Natural killer cell (primary cell): ENCODE results near the gene MYOCOS. TPM values are rescaled to one million over a fixed set of nuclear protein-coding genes. Genes with fewer than 3 reads are reported as not detected.

Experiments used
- ATAC-seq, 3 donors: fragments of 150-1000 bp in 2 of 3; fragments of 200-7000 bp in 1 of 3; cut with Tn5 transposase; 1 replicate in 1 of 3; 2 replicates in 2 of 3; pipeline ENCODE4 v1.10.0; 2021; ENCODE audit warnings: mild to moderate bottlenecking in 2 of 3, moderate library complexity in 2 of 3
- DNase-seq, 2 donors: peaks; one replicate each; pipeline versions ENCODE4 v3.0.0 to v3.0.0-alpha.2; 2013 to 2021; ENCODE audit warnings: mixed read lengths in 1 of 2
- H3K27ac ChIP-seq: one replicate; pipeline ENCODE4 v1.5.1; 2013; ENCODE audit warnings: mild to moderate bottlenecking, low read length
- H3K27me3 ChIP-seq: one replicate; pipeline ENCODE4 v1.6.1; 2013; ENCODE audit warnings: low read length; ENCODE audit not compliant: control insufficient read depth, insufficient read depth
- H3K36me3 ChIP-seq: one replicate; pipeline ENCODE4 v1.6.1; 2013; ENCODE audit warnings: low read length; ENCODE audit not compliant: control insufficient read depth, insufficient read depth
- H3K4me1 ChIP-seq: one replicate; pipeline ENCODE4 v1.6.1; 2013; ENCODE audit warnings: low read length; ENCODE audit not compliant: control insufficient read depth, insufficient read depth
- H3K4me3 ChIP-seq: one replicate; pipeline ENCODE4 v1.5.1; 2013; ENCODE audit warnings: low read length
- H3K9me3 ChIP-seq: one replicate; pipeline ENCODE4 v1.6.1; 2013; ENCODE audit warnings: low read length; ENCODE audit not compliant: control insufficient read depth, insufficient read depth
- H3K27ac Mint-ChIP-seq, 2 donors: one replicate each; pipeline ENCODE4 v1.8.0; 2022; ENCODE audit warnings: mild to moderate bottlenecking in 2 of 2, mixed read lengths in 2 of 2, moderate library complexity in 1 of 2
- H3K27me3 Mint-ChIP-seq, 2 donors: one replicate each; pipeline ENCODE4 v1.8.0; 2022; ENCODE audit warnings: low read depth in 2 of 2, mixed read lengths in 2 of 2
- H3K36me3 Mint-ChIP-seq: one replicate; pipeline ENCODE4 v1.8.0; 2022; ENCODE audit warnings: mixed read lengths
- H3K4me1 Mint-ChIP-seq, 2 donors: one replicate each; pipeline ENCODE4 v1.8.0; 2022; ENCODE audit warnings: mixed read lengths in 2 of 2
- H3K4me3 Mint-ChIP-seq: one replicate; pipeline ENCODE4 v1.8.0; 2022; ENCODE audit warnings: mild to moderate bottlenecking, moderate library complexity, mixed read lengths
- H3K9me3 Mint-ChIP-seq, 2 donors: one replicate each; pipeline ENCODE4 v1.8.0; 2022; ENCODE audit warnings: mixed read lengths in 2 of 2
- CTCF ChIP-seq: fragments of 200-600 bp; IDR thresholded peaks from one replicate; pipeline ENCODE4 v1.8.0; 2022; ENCODE audit warnings: antibody characterized with exemption
- WGBS: methylation state at CpG from one replicate; pipeline ENCODE4 v1.1.7; 2013; ENCODE audit warnings: missing lambda C conversion rate; ENCODE audit not compliant: insufficient coverage; 5-methylcytosine and 5-hydroxymethylcytosine counted together
- intact Hi-C: fragments of 100-400 bp; cut with micrococcal nuclease; formaldehyde crosslinking; loops from one replicate; pipeline ENCODE4 v1.14.2; 2022
- total RNA-seq, 4 donors: library from RNA; stranded (reverse); fragments of 120-200 nt in 1 of 4; gene quantifications; one replicate each; pipeline versions ENCODE4 v1.2.3 to v1.2.4, GENCODE V29; 2013 to 2022

Gene MYOCOS
- total RNA-seq, 3 donors from 2014 or later (not counting 1 experiment from before 2014, with no cell fraction given): not detected

- Mint-ChIP-seq H3K27me3 (peaks cover 0 to 9% of the 10 kb centered on the region in 2 donors), H3K36me3 (no peaks in the 10 kb centered on the region), H3K27ac (no peak overlapping the region), H3K4me1 (no peaks in the 10 kb centered on the region), H3K4me3 (no peak overlapping the region), H3K9me3 (no peaks in the 10 kb centered on the region)
- Histone ChIP-seq H3K36me3 (no peaks in the 10 kb centered on the region), H3K9me3 (no peaks in the 10 kb centered on the region), H3K27me3 (no peaks in the 10 kb centered on the region), H3K4me3 (no peak overlapping the region), H3K27ac (no peak overlapping the region), H3K4me1 (no peaks in the 10 kb centered on the region)
- no peak for TF ChIP-seq CTCF
- ATAC-seq: no peak
- intact Hi-C loops: no loop called here
- 93% methylated on average over 3 of the region's 4 CpGs for WGBS
- DNase-seq: no peak
These were observed 44.2 kb downstream of the MYOCOS start for GRCh38 chr1:171666114-171666769.

GRCh38 chr1:171668372-171668771 lies 46.3 kb downstream of the MYOCOS start:
- no peaks in the 10 kb centered on the region for H3K27me3 ChIP-seq
- ATAC-seq: no peak
- intact Hi-C loops: no loop called here
- no peak overlapping the region for H3K27ac ChIP-seq
- H3K4me3 Mint-ChIP-seq: no peak overlapping the region
- no peaks in the 10 kb centered on the region for H3K36me3 Mint-ChIP-seq
- DNase-seq: no peak
- 93% methylated on average over 4 of the region's 5 CpGs for WGBS
- no peak for TF ChIP-seq CTCF
- H3K4me3 ChIP-seq: no peak overlapping the region
- H3K4me1 Mint-ChIP-seq: no peaks in the 10 kb centered on the region
- H3K36me3 ChIP-seq: no peaks in the 10 kb centered on the region
- no peaks in the 10 kb centered on the region for H3K9me3 Mint-ChIP-seq
- no peaks in the 10 kb centered on the region for H3K4me1 ChIP-seq
- no peak overlapping the region for H3K27ac Mint-ChIP-seq
- H3K27me3 Mint-ChIP-seq: peaks cover 8 to 13% of the 10 kb centered on the region in 2 donors
- H3K9me3 ChIP-seq: no peaks in the 10 kb centered on the region

DNA sequence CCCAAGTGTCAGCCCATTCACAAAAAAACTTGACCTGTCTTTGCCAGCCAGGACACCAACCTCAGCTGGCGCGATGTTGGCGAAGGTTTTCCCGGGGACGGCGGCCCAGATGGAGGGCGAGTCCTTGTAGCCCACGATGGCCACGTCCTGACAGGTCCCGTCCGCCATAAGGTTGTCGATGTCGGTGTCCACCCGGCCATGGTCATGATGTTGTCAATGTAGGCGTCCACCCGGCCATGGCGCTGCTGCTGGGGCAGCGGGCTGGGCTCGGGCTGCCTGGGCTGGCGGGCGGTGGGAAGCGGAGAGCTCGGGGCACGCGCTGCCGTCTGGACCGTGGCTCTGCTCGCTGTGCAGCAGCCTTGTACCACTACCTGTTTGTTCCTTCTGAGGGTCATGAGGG lies 48.7 kb downstream of the MYOCOS start:
- Histone ChIP-seq H3K27me3 (no peaks in the 10 kb centered on the region), H3K9me3 (no peaks in the 10 kb centered on the region), H3K4me3 (no peak overlapping the region), H3K36me3 (no peaks in the 10 kb centered on the region), H3K4me1 (no peaks in the 10 kb centered on the region), H3K27ac (no peak overlapping the region)
- Mint-ChIP-seq H3K27ac (no peak overlapping the region), H3K4me3 (no peak overlapping the region), H3K9me3 (no peaks in the 10 kb centered on the region), H3K4me1 (no peaks in the 10 kb centered on the region), H3K27me3 (peaks cover 17 to 27% of the 10 kb centered on the region in 2 donors), H3K36me3 (no peaks in the 10 kb centered on the region)
- 97% methylated on average over 28 of the region's 28 CpGs for whole genome bisulfite sequencing
- intact Hi-C loops: no loop called here
- no peak for TF ChIP-seq CTCF
- DNase-seq: no peak
- ATAC-seq: no peak
